HepG2 (cell line): ENCODE results near the gene BCAS3. TPM values are rescaled to one million over a fixed set of nuclear protein-coding genes. Genes with fewer than 3 reads are reported as not detected.

Source experiments
- BCL3 ChIP-seq: sonication (generic); formaldehyde crosslinking; IDR thresholded peaks from 2 replicates; pipeline ENCODE4 v1.5.1; 2020; ENCODE audit warnings: mild to moderate bottlenecking, missing genetic modification reagents, moderate library complexity
- CCAR2 ChIP-seq: fragments of 200-400 bp; formaldehyde crosslinking; optimal IDR thresholded peaks from 2 replicates; pipeline ENCODE3; 2018; ENCODE audit warnings: low read depth, mild to moderate bottlenecking, low read length, moderate library complexity
- HMGXB4 ChIP-seq, 2 experiments: sonication (generic) in 1 of 2; formaldehyde crosslinking in 1 of 2; IDR thresholded peaks; 2 replicates each; pipeline versions ENCODE4 v1.4.0 to v1.6.1; 2018 to 2020; ENCODE audit warnings: missing genetic modification reagents in 2 of 2, borderline replicate concordance in 1 of 2, low read depth in 1 of 2, mild to moderate bottlenecking in 1 of 2, missing biosample characterization in 1 of 2
- KDM2A ChIP-seq: sonication (generic); formaldehyde crosslinking; IDR thresholded peaks from 2 replicates; pipeline ENCODE4 v1.4.0; 2020; ENCODE audit warnings: low read depth, missing genetic modification reagents, borderline replicate concordance
- MEIS1 ChIP-seq: sonication (generic); formaldehyde crosslinking; IDR thresholded peaks from 2 replicates; pipeline ENCODE4 v1.9.0; 2021; ENCODE audit warnings: mild to moderate bottlenecking, missing genetic modification reagents, moderate library complexity, borderline replicate concordance
- MLX ChIP-seq: IDR thresholded peaks from 2 replicates; pipeline ENCODE4 v1.6.1; 2016
- NCOR1 ChIP-seq: fragments of 200-600 bp; sonication (generic); IDR thresholded peaks from 2 replicates; pipeline ENCODE4 v1.7.0; 2017; ENCODE audit warnings: antibody characterized with exemption, low read length, borderline replicate concordance
- NONO ChIP-seq, 2 experiments: fragments of 450-650 bp in 1 of 2; sonication (generic) in 1 of 2; formaldehyde crosslinking in 1 of 2; IDR thresholded peaks in 1 of 2; conservative IDR thresholded peaks in 1 of 2; 2 replicates each; pipeline versions ENCODE4 v1.6.1 to v1.8.0; 2017 to 2022; ENCODE audit warnings: mild to moderate bottlenecking in 1 of 2, missing genetic modification reagents in 1 of 2, moderate library complexity in 1 of 2
- PLRG1 ChIP-seq: fragments of 450-650 bp; conservative IDR thresholded peaks from 2 replicates; pipeline ENCODE4 v1.6.1; 2016
- PTBP1 ChIP-seq: fragments of 200-400 bp; formaldehyde crosslinking; IDR thresholded peaks from 2 replicates; pipeline ENCODE4 v1.6.1; 2018; ENCODE audit warnings: low read length, low read depth; ENCODE audit not compliant: poor library complexity, severe bottlenecking
- RARG ChIP-seq: sonication (generic); formaldehyde crosslinking; IDR thresholded peaks from 2 replicates; pipeline ENCODE4 v1.4.0; 2020; ENCODE audit warnings: low read depth, mild to moderate bottlenecking, missing genetic modification reagents
- REXO4 ChIP-seq: sonication (generic); formaldehyde crosslinking; IDR thresholded peaks from 2 replicates; pipeline ENCODE4 v1.8.0; 2022; ENCODE audit warnings: missing genetic modification reagents, mild to moderate bottlenecking, borderline replicate concordance
- SNRNP70 ChIP-seq: fragments of 200-400 bp; formaldehyde crosslinking; IDR thresholded peaks from 2 replicates; pipeline ENCODE4 v1.6.1; 2017; ENCODE audit warnings: mild to moderate bottlenecking, low read depth, low read length, moderate library complexity
- SP4 ChIP-seq: sonication (generic); formaldehyde crosslinking; IDR thresholded peaks from 2 replicates; pipeline ENCODE4 v1.8.1; 2023; ENCODE audit warnings: mild to moderate bottlenecking, missing genetic modification reagents
- THRA ChIP-seq: sonication (generic); formaldehyde crosslinking; IDR thresholded peaks from 2 replicates; pipeline ENCODE4 v1.4.0; 2020; ENCODE audit warnings: missing genetic modification reagents, borderline replicate concordance
- TP53 ChIP-seq: sonication (generic); formaldehyde crosslinking; conservative IDR thresholded peaks from 2 replicates; pipeline ENCODE4 v1.4.0; 2020; ENCODE audit warnings: missing genetic modification reagents
- YY1 ChIP-seq: IDR thresholded peaks from 2 replicates; pipeline ENCODE4 v1.6.1; 2011; ENCODE audit warnings: low read length, low read depth, moderate library complexity, mild to moderate bottlenecking; ENCODE audit not compliant: insufficient read depth, insufficient replicate concordance
- ZNF335 ChIP-seq: sonication (generic); formaldehyde crosslinking; IDR thresholded peaks from 2 replicates; pipeline ENCODE4 v1.4.0; 2020; ENCODE audit warnings: missing genetic modification reagents
- ZNF44 ChIP-seq: sonication (generic); formaldehyde crosslinking; IDR thresholded peaks from 2 replicates; pipeline ENCODE4 v1.5.1; 2020; ENCODE audit warnings: mild to moderate bottlenecking, missing genetic modification reagents
- ZNF510 ChIP-seq: sonication (generic); formaldehyde crosslinking; IDR thresholded peaks from 2 replicates; pipeline ENCODE4 v1.4.0; 2020; ENCODE audit warnings: low read depth, mild to moderate bottlenecking, missing genetic modification reagents
- ZNF563 ChIP-seq: sonication (generic); formaldehyde crosslinking; IDR thresholded peaks from 2 replicates; pipeline ENCODE4 v1.8.0; 2022; ENCODE audit warnings: mild to moderate bottlenecking, moderate library complexity, missing genetic modification reagents
- ZSCAN30 ChIP-seq: sonication (generic); formaldehyde crosslinking; IDR thresholded peaks from 2 replicates; pipeline ENCODE4 v1.5.0; 2020; ENCODE audit warnings: mild to moderate bottlenecking, missing genetic modification reagents
- polyA plus RNA-seq, 8 experiments: library from polyadenylated mRNA; depleted of rRNA in 3 of 8; stranded (reverse) in 7 of 8; unstranded in 1 of 8; fragments of >200 nt; fragmentation: Illumina TruSeq in 4 of 8; extraction: Trizol in 4 of 8; gene quantifications; 2 replicates each; pipeline versions ENCODE4 v1.2.1 to v1.2.3, GENCODE V29; 2011 to 2016; ENCODE audit warnings: low read depth in 4 of 8, missing spikeins in 1 of 8, mixed read lengths in 1 of 8; ENCODE audit not compliant: insufficient read depth in 1 of 8
- total RNA-seq, 5 experiments: library from RNA; depleted of rRNA; stranded (reverse); fragments of >200 nt; fragmentation: Illumina TruSeq; extraction: Trizol; gene quantifications; 2 replicates each; pipeline ENCODE4 v1.2.3, GENCODE V29; 2016; ENCODE audit warnings: low read depth in 1 of 5

The BCAS3 gene
- total and polyA plus RNA-seq, 2 of the 13 experiments (the other 11 are each of a cell fraction or from before 2014, with no cell fraction given): 10.7 to 11.2 TPM

GRCh38 chr17:61313461-61314326, 636.0 kb downstream of the BCAS3 start (continued):
- TF ChIP-seq ZNF335 (CRISPR knock-in tag) (no peak), HMGXB4 (CRISPR knock-in tag; IDR thresholded peaks at IDR 0.05; ENCODE audit: borderline replicate concordance in 1 of 2, low read depth in 1 of 2) (no peak), SP4 (CRISPR knock-in tag) (peak; percentile 39; the same call in 1 of the 2 replicates), NONO (IDR thresholded peaks at IDR 0.05) (no peak), NONO (CRISPR knock-in tag; conservative IDR thresholded peaks at IDR 0.05) (no peak), NCOR1 (no peak), PTBP1 (no peak), MEIS1 (0 out of 2 replicates have a peak, but pooled peaks have one; percentile 38), YY1 (no peak), TP53 (CRISPR knock-in tag) (no peak), CCAR2 (no peak), MLX (CRISPR knock-in tag) (no peak), ZNF510 (CRISPR knock-in tag) (0 out of 2 replicates have a peak, but pooled peaks have one; percentile 55), PLRG1 (no peak), ZNF563 (CRISPR knock-in tag) (no peak), ZSCAN30 (CRISPR knock-in tag) (no peak), THRA (CRISPR knock-in tag) (no peak), RARG (no peak), KDM2A (CRISPR knock-in tag) (no peak), ZNF44 (CRISPR knock-in tag) (no peak), SNRNP70 (no peak), REXO4 (no peak), BCL3 (CRISPR knock-in tag) (no peak)
